GM18909 (cell line): ENCODE measurements around the gene AMZ1.

ENCODE experiments used
- ATAC-seq: cut with Tn5 transposase; IDR thresholded peaks from one replicate; pipeline ENCODE4 v1.9.1; 2021; ENCODE audit warnings: mild to moderate bottlenecking; ENCODE audit not compliant: unreplicated experiment, poor library complexity

The AMZ1 gene

DNA sequence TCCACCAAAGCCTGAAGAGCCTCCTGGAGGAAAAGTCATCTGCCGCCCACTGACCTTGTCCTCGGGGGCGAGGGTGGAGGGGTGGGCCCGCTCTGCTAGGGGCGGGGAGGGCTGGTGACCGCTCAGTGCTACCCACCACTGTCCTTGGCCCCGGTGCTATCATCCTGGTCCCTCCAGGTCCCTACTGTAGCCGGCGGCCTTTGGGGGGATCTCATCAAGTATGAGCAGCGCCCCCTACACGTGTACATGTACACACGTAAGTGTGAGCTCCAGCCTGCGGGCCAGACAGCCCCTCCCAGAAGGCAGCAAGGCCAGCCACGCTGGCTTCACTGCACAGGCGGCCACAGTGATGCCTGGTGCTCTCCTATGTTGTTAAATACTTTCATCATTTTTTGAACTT lies 36.7 kb upstream of the AMZ1 start:
- no peak for ATAC-seq

DNA sequence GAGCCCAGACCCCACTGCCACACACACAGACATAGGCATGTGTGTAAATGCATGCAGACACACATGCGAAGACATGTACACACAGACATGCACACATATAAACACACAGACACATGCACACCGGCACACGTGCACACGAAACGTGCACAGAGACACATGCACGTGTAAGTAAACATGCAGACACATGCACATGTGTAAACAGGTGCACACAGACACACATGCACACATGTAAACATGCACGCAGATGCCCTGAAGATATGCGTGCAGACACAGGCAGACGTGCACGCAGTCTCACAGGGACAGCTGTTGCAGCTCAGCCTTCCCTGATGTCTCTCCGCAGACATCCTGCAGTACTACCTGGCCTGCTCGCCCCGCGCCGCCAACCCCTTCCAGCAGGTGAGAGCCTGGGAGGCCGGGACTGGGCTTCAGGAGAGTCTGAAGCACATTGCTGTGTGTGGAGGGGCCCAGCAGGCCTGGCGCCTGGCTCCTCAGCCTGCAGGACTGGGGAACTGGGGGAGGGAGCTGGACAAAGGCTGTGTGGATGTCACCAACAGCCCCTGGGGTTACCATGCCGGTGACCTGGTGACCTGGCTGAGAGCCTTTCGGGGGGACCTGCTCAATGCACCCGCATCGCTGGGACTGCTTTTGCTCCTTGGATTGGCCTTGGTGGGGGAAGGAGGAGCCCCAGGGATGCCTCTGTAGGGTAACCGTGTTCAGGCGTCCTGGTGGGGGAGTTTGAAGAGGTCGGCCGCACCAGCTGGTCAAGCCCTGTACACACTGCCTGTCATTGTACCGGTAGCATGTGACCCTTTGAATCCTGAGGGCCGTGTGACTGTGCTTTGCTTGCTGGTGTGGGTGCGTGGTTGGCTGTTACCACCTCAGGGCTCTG lies 35.9 kb upstream of the AMZ1 start:
- ATAC-seq = no peak

GRCh38 chr7:2652736-2653060 lies 35.3 kb upstream of the AMZ1 start:
- ATAC-seq = no peak

DNA sequence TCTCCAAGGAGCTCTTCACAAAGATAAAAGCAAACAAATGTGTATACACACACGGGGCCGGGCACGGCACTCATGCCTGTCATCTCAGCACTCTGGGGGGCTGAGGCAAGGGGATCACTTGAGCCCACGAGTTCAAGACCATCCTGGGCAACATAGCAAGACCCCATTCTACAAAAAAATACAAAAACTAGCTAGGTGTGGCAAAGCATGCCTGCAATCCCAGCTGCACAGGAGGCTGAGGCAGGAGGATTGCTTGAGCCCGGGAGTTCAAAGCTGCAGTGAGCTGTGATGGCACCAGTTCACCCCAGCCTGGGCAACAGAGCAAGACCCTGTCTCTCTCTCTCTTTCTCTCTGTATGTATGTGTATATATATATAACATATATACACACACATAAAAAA lies 33.9 kb upstream of the AMZ1 start:
- no peak for ATAC-seq

DNA sequence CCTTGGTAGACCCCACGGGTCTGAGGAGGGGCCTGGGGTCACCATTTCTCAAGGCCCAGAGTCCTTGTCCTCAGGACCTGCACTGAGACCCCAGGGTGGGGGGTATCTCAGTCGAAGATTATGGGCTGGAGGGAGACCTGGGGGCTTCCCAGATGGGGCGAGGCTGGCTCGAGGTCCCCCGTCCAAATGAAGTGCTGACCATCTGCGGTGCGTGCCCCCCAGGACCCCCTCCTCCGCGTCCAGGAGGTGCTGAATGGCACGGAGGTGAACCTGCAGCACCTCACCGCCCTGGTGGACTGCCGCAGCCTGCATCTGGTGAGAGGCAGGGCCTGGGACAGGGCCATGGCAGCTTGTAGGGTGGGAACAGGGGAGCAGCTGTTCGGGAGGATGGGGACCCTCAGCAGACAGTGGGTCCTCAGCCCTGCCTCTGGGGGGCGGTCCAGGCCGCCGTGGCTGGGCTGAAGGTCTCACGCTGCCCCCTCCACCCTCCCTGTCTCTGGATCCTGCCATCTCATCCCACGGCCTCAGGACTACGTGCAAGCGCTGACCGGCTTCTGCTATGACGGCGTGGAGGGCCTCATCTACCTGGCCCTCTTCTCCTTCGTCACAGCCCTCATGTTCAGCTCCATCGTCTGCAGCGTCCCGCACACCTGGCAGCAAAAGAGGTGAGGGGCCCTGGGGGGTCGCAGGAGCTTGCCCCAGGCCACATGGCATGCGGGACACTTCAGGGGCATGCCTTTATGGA lies 32.0 kb upstream of the AMZ1 start:
- no peak for ATAC-seq

DNA sequence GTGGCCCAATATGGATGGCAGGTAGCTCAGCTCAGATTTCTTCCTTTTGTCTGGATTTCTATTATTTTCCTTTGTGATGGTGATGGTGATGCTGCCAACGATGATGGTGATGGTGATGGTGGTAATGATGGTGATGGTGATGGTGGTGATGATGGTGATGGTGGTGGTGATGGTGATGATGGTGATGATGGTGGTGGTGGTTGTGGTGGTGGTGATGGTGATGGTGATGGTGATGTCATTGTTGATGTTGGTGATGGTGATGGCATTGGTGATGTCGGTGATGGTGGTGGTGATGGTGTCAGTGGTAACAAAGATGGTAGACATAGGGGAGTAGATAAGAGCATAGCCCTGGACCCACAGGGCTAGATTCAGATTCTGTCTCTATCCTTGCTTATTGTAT lies 30.8 kb upstream of the AMZ1 start:
- no peak for ATAC-seq

- ATAC-seq = no peak
These were observed 29.9 kb upstream of the AMZ1 start for GRCh38 chr7:2657920-2658671.

- ATAC-seq = no peak
These were observed 29.1 kb upstream of the AMZ1 start for GRCh38 chr7:2658941-2659340.

DNA sequence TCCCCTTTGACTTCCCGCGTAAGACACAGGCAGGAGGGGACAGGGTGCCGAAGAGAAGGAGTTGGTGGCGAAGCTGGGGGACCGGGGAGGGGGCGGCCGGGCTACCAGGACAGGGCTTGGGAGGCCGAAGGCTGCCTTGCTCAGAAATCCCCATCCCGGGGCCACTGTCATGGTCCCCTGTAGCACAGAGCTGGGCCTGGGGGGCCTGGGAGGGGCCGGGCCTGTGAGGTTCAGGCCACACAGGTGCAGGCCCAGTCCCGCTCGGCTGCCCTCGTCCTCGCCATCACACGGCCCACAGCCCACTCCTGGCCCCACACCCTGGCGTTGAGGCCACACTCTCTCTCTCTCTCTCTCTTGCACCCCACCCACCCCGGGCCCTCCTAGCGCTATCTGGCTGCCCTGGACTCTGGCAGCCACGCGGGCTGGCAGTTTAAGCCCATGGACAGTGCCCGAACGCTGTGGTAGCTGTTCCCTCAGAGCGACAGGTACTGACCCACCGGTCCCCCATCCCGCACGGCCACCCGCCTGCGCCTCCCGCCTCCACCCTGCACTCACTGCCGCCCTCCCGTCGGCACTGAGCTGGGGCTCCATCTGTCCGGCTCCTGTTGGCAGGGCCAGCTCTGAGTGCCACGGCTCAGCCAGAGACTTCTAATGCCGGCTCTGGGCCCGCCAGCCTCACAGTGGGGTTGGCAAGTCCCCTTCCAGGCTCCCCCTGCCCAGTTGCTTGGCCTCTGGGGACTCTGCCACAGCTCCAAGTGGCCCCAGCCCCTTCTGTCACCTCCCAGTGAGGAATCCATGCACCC lies 28.2 kb upstream of the AMZ1 start:
- ATAC-seq = no peak

DNA sequence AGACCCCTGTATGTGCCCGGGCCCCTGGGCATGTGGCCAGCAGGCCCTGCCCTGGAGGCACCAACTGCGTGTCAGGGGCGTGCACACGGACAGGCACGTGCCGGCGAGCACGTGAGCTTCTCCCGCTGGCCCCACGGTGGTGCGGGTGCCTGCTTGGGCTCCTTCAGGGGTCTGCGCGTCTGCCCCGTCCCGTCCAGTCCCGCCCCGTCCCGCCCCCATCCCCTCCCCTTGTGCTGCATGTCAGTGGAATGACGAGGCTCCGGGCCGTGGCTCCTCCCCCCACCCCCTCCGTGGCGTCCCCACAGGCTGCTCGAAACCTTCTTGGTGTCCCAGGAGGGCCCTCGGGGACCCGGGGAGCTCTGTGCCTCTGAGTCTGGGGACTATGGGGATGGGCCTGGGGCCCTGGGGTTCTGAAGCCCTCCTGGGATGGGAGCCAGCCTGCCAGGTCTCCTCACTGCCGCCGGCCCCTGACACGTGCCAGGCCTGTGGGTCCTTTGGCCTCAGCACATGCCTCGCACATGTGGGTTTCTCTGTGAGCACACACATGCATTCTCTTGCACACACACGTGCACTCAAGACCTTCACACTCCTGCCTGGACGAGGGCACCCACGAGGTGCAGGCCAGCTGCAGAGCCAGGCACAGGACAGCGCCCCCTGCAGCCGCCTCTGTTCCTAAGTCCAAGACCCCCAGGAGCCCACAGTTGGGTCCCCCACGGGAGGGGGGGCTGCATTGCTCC lies 27.5 kb upstream of the AMZ1 start:
- ATAC-seq = no peak

- no peak for ATAC-seq
These were observed 26.9 kb upstream of the AMZ1 start for GRCh38 chr7:2661096-2661449.

- ATAC-seq = no peak
These were observed 26.3 kb upstream of the AMZ1 start for GRCh38 chr7:2661602-2662272.

- no peak for ATAC-seq
These were observed 25.5 kb upstream of the AMZ1 start for GRCh38 chr7:2662273-2663120.

DNA sequence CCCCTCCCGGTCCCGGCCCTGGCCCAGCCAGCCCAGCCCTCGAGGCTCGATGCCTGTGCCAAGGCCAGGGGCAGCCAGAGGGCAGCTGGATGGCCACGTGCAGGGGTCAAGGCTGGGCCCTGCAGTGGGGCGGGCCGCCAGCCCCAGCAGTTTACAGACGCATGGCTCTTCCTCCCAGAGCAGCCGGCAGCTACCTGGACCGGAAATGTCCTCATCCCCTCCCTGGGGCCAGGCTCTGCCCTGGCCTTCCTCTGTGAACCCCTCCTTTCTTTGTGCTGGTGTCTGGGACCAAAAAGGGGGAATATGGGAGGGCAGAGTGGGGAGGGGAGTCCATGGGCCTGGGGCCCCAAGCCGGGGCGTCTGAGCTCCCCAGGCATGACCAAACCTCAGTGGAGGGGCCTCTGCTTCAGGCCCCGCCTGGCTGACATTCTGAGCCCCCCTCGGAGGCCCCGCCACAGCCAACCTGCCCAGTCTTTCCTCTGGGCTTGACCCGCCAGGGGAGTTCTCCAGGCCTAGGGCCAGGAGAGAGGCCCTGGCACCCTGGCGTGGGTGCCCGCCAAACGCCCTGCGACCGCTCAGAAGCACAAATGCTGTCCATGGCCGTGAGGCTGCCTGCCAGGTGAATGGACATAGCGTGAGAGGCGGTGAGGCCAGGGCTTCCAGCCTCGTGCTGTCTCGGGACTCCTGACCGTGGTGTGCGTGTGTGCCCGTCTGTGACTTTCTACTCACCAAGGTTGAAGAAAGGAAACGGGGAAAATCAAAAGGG lies 24.7 kb upstream of the AMZ1 start:
- ATAC-seq = no peak

- no peak for ATAC-seq
These were observed 24.0 kb upstream of the AMZ1 start for GRCh38 chr7:2663960-2664359.

GRCh38 chr7:2665359-2665791 lies 22.6 kb upstream of the AMZ1 start:
- ATAC-seq = no peak

DNA sequence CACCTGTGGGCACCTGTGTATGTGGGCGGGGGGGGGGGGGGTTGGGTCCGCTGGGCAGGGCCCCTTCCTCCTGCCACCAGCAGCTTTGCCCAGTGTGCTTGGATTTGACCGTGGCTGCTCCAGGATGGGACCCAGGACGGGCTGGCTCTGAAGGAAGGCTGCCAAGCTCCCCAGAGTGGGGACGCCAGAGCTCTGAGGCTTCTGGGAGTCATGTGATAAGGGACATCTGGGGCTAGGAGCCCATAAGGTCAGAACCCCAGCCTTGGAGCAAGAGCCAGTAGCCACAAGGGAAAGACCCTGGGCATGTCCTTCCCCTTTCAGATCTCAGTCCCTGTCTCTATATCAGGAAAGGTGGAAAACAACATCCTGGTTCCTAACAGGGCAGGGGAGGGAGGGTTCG lies 21.8 kb upstream of the AMZ1 start:
- no peak for ATAC-seq
